Breast epithelium (tissue), 3 donors: Measurements from ENCODE around the gene ZNF366.

Source experiments
- CTCF ChIP-seq, 3 donors: fragments of 450-650 bp; IDR thresholded peaks; one replicate each; pipeline ENCODE4 v1.5.1; 2016 to 2017; ENCODE audit warnings: antibody characterized with exemption in 3 of 3, mild to moderate bottlenecking in 3 of 3, moderate library complexity in 3 of 3
- POLR2AphosphoS5 ChIP-seq, 3 donors: sonication (generic); formaldehyde crosslinking; IDR thresholded peaks; one replicate each; pipeline ENCODE4 v1.6.1; 2017; ENCODE audit warnings: antibody characterized with exemption in 3 of 3

- TF ChIP-seq CTCF (IDR thresholded peaks at IDR 0.05), result no peak
- TF ChIP-seq POLR2AphosphoS5 (IDR thresholded peaks at IDR 0.05), result no peak
Observed at GRCh38 chr5:72486371-72486770, 20.8 kb downstream of the ZNF366 start.
